H1 (cell line): ENCODE results near the gene TAF4. TPM values are rescaled to one million over a fixed set of nuclear protein-coding genes. Genes with fewer than 3 reads are reported as not detected.

ENCODE experiments used
- CTCF ChIA-PET: fragments of 300-600 bp; sonication (Branson Sonifier 250); formaldehyde crosslinking; loops from one replicate; lab custom pipeline; 2021; ENCODE audit not compliant: partially characterized antibody; lab: Charles Lee
- POLR2A ChIA-PET: fragments of 300-600 bp; sonication (Branson Sonifier 250); formaldehyde crosslinking; loops from one replicate; lab custom pipeline; 2021; ENCODE audit warnings: inconsistent platforms; ENCODE audit not compliant: partially characterized antibody; lab: Charles Lee
- DNase-seq, 2 experiments: peaks; one replicate each; pipeline versions ENCODE4 v3.0.0 to v3.0.0-alpha.2; 2010 to 2022; ENCODE audit warnings: low spot score in 2 of 2, low read depth in 1 of 2, mixed read lengths in 1 of 2
- FAIRE-seq: peaks from 2 replicates; lab custom pipeline; 2011; peaks lifted over from hg19 to GRCh38; lab: Jason Lieb, UNC
- H2AFZ ChIP-seq: 2 replicates; pipeline ENCODE4 v1.8.1; 2012; ENCODE audit warnings: low read length, inconsistent platforms
- H2AK5ac ChIP-seq: 2 replicates; pipeline ENCODE4 v1.6.1; 2013; ENCODE audit warnings: low read depth, low read length
- H2BK120ac ChIP-seq: replicated peaks from 2 replicates; pipeline ENCODE3; 2013; ENCODE audit warnings: low read depth, low read length, inconsistent platforms
- H2BK12ac ChIP-seq: 2 replicates; pipeline ENCODE4 v1.6.1; 2013; ENCODE audit warnings: low read depth, low read length
- H2BK15ac ChIP-seq: 2 replicates; pipeline ENCODE4 v1.6.1; 2013; ENCODE audit warnings: low read length
- H2BK20ac ChIP-seq: 2 replicates; pipeline ENCODE4 v1.6.1; 2013; ENCODE audit warnings: low read length
- H2BK5ac ChIP-seq: 2 replicates; pipeline ENCODE4 v1.6.1; 2013; ENCODE audit warnings: low read depth, low read length
- H3K14ac ChIP-seq: 2 replicates; pipeline ENCODE4 v1.6.1; 2013; ENCODE audit warnings: inconsistent platforms; ENCODE audit not compliant: insufficient read length
- H3K18ac ChIP-seq: 2 replicates; pipeline ENCODE4 v1.6.1; 2013; ENCODE audit warnings: low read length; ENCODE audit errors: extremely low read depth
- H3K23ac ChIP-seq: 2 replicates; pipeline ENCODE4 v1.6.1; 2013; ENCODE audit warnings: inconsistent platforms; ENCODE audit not compliant: insufficient read length
- H3K23me2 ChIP-seq: 2 replicates; pipeline ENCODE4 v1.6.1; 2013; ENCODE audit warnings: low read depth, low read length
- H3K27ac ChIP-seq: 2 replicates; pipeline ENCODE4 v1.6.1; 2011; ENCODE audit warnings: low read depth, low read length, inconsistent platforms
- H3K27me3 ChIP-seq, 4 experiments: replicated peaks in 1 of 4; 1 replicate in 1 of 4; 2 replicates in 3 of 4; pipeline versions ENCODE4 v1.6.1 to v1.8.1; 2011 to 2013; ENCODE audit warnings: low read length in 3 of 4, mild to moderate bottlenecking in 3 of 4, inconsistent platforms in 2 of 4, mixed read lengths in 2 of 4, moderate library complexity in 1 of 4; ENCODE audit not compliant: control insufficient read depth in 3 of 4, insufficient read depth in 3 of 4; ENCODE audit errors: extremely low read depth in 1 of 4
- H3K36me3 ChIP-seq, 4 experiments: 2 replicates each; pipeline versions ENCODE4 v1.6.1 to v1.8.1; 2011 to 2013; ENCODE audit warnings: mild to moderate bottlenecking in 4 of 4, low read length in 3 of 4, moderate library complexity in 2 of 4, control low read depth in 1 of 4, inconsistent platforms in 1 of 4; ENCODE audit not compliant: insufficient read depth in 4 of 4, control insufficient read depth in 2 of 4
- H3K4ac ChIP-seq: replicated peaks from 2 replicates; pipeline ENCODE3; 2013; ENCODE audit warnings: low read length, low read depth, mixed read lengths, inconsistent platforms; ENCODE audit not compliant: insufficient read length
- H3K4me1 ChIP-seq, 4 experiments: replicated peaks in 1 of 4; 1 replicate in 1 of 4; 2 replicates in 3 of 4; pipeline versions ENCODE4 v1.6.1 to v1.8.1; 2011 to 2013; ENCODE audit warnings: low read length in 3 of 4, inconsistent platforms in 2 of 4, mixed read lengths in 1 of 4; ENCODE audit not compliant: insufficient read depth in 4 of 4, control insufficient read depth in 3 of 4
- H3K4me2 ChIP-seq, 2 experiments: 2 replicates each; pipeline versions ENCODE4 v1.6.1 to v1.8.1; 2011 to 2013; ENCODE audit warnings: low read depth in 2 of 2, low read length in 2 of 2, control low read depth in 1 of 2, inconsistent platforms in 1 of 2, mild to moderate bottlenecking in 1 of 2; ENCODE audit not compliant: insufficient read depth in 1 of 2
- H3K4me3 ChIP-seq, 4 experiments: fragments of 200-600, 300-600 bp in 1 of 4; sonication (generic), shearing (Covaris generic), sonication (Bioruptor Twin) in 1 of 4; 2 replicates each; pipeline versions ENCODE4 v1.5.1 to v1.8.1; 2011 to 2016; ENCODE audit warnings: low read length in 4 of 4, low read depth in 3 of 4, control low read depth in 2 of 4, inconsistent platforms in 2 of 4, mild to moderate bottlenecking in 2 of 4, mixed read lengths in 1 of 4, moderate library complexity in 1 of 4; ENCODE audit not compliant: insufficient read depth in 2 of 4; ENCODE audit errors: extremely low read depth in 1 of 4
- H3K56ac ChIP-seq: replicated peaks from 2 replicates; pipeline ENCODE3; 2013; ENCODE audit warnings: low read depth, mild to moderate bottlenecking, mixed read lengths, low read length, inconsistent platforms; ENCODE audit not compliant: insufficient read length
- H3K79me1 ChIP-seq: 2 replicates; pipeline ENCODE4 v1.6.1; 2013; ENCODE audit warnings: low read depth, low read length, control low read depth
- H3K79me2 ChIP-seq, 2 experiments: 2 replicates each; pipeline versions ENCODE4 v1.6.1 to v1.8.1; 2012 to 2013; ENCODE audit warnings: low read length in 2 of 2, mild to moderate bottlenecking in 2 of 2, inconsistent platforms in 1 of 2; ENCODE audit not compliant: insufficient read depth in 2 of 2, control insufficient read depth in 1 of 2
- H3K9ac ChIP-seq, 4 experiments: replicated peaks in 1 of 4; 1 replicate in 1 of 4; 2 replicates in 3 of 4; pipeline versions ENCODE4 v1.6.1 to v1.8.1; 2011 to 2013; ENCODE audit warnings: low read depth in 3 of 4, low read length in 3 of 4, control low read depth in 2 of 4, mild to moderate bottlenecking in 2 of 4, moderate library complexity in 2 of 4, inconsistent platforms in 1 of 4; ENCODE audit errors: extremely low read depth in 1 of 4
- H3K9me3 ChIP-seq, 2 experiments: 2 replicates each; pipeline versions ENCODE4 v1.6.1 to v1.8.1; 2012 to 2013; ENCODE audit warnings: mild to moderate bottlenecking in 2 of 2, moderate library complexity in 2 of 2, control low read depth in 1 of 2, inconsistent platforms in 1 of 2, low read depth in 1 of 2, low read length in 1 of 2, mixed read lengths in 1 of 2; ENCODE audit not compliant: insufficient read depth in 2 of 2
- H4K20me1 ChIP-seq, 2 experiments: replicated peaks in 1 of 2; 2 replicates each; pipeline versions ENCODE3 to v1.8.1; 2011 to 2013; ENCODE audit warnings: inconsistent platforms in 2 of 2, low read length in 2 of 2, mild to moderate bottlenecking in 1 of 2; ENCODE audit not compliant: insufficient read depth in 2 of 2, control insufficient read depth in 1 of 2
- H4K5ac ChIP-seq: 2 replicates; pipeline ENCODE4 v1.6.1; 2013; ENCODE audit warnings: low read length, low read depth, mixed read lengths, inconsistent platforms; ENCODE audit not compliant: insufficient read length
- H4K8ac ChIP-seq: 2 replicates; pipeline ENCODE4 v1.8.0; 2013; ENCODE audit warnings: mild to moderate bottlenecking, moderate library complexity, low read length, inconsistent platforms; ENCODE audit not compliant: insufficient read depth; ENCODE audit errors: extremely low read depth
- H4K91ac ChIP-seq: replicated peaks from 2 replicates; pipeline ENCODE3; 2013; ENCODE audit warnings: low read length, mixed read lengths, inconsistent platforms; ENCODE audit not compliant: insufficient read length
- BACH1 ChIP-seq: IDR thresholded peaks from 2 replicates; pipeline ENCODE4 v1.6.1; 2012; ENCODE audit warnings: low read length, improper control_type of control experiment
- WGBS, 2 experiments: shearing (Covaris generic) in 1 of 2; methylation state at CpG; one replicate each; pipeline versions ENCODE4 v1.1.6 to v1.1.7; 2013 to 2015; ENCODE audit warnings: low lambda C conversion rate in 2 of 2, mixed read lengths in 2 of 2, inconsistent platforms in 1 of 2, low coverage in 1 of 2, missing lambda C conversion rate in 1 of 2; ENCODE audit not compliant: insufficient replicate concordance in 2 of 2, insufficient coverage in 1 of 2, insufficient read length in 1 of 2; ENCODE audit errors: extremely low coverage in 1 of 2, missing lambda C conversion rate in 1 of 2; 5-methylcytosine and 5-hydroxymethylcytosine counted together
- polyA plus RNA-seq, 7 experiments: library from polyadenylated mRNA; depleted of rRNA in 3 of 7; stranded (reverse) in 5 of 7; unstranded in 2 of 7; fragments of >200 nt in 5 of 7; fragments of 200-250 nt in 2 of 7; gene quantifications; 1 replicate in 5 of 7; 2 replicates in 1 of 7; 4 replicates in 1 of 7; pipeline versions ENCODE4 v1.2.1 to v1.2.3, GENCODE V29; 2011 to 2013; ENCODE audit warnings: missing spikeins in 2 of 7, mixed read lengths in 2 of 7
- total RNA-seq: library from RNA; stranded (reverse); fragmentation: NEBNext Ultra II Directional; extraction: Animal tissue kit (Norgen Biotek cat#: 25700); gene quantifications from 2 replicates; pipeline ENCODE4 v1.2.1, GENCODE V29; 2021

The TAF4 gene
- total and polyA plus RNA-seq, 2 of the 8 experiments (the other 6 are each of a cell fraction or from before 2014, with no cell fraction given) = 16.0 to 30.1 TPM

DNA sequence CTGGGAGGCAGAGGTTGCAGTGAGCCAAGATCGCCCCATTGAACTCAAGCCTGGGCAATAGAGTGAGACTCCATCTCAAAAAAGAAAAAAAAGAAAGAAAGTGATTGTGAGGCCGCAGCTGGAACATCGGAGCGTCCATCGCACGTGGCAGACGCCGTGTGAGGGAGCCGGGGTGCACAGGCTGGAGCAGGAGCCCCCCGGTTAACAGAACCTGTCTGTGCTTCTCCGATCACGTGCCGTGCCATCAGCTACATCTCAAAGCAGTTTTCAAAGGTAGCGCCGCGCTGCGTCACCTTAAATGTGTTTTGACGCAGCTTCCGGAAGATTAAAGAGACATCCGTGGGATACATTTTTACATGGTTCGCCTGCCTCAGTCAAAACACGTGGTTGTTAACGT is 138.9 kb downstream of the TAF4 start:
- no peak overlapping the region for H2BK15ac ChIP-seq
- no peak for TF ChIP-seq BACH1

More for the DNA sequence above, 138.9 kb downstream of the TAF4 start:
- H3K27me3 ChIP-seq = peaks cover 0 to 2% (median 0%) of the 10 kb centered on the region in 4 experiments; a peak in 1 of 7 replicates
- H2BK20ac ChIP-seq = no peak overlapping the region
- no peak overlapping the region for H3K4me2 ChIP-seq
- no peak overlapping the region for H2BK120ac ChIP-seq
- H4K20me1 ChIP-seq = peaks cover 0 to 2% of the 10 kb centered on the region in 2 experiments
- H3K4me3 ChIP-seq = no peak overlapping the region
- H3K9ac ChIP-seq = no peak overlapping the region
- H3K56ac ChIP-seq = no peak overlapping the region
- H3K14ac ChIP-seq = no peak overlapping the region
- H3K79me2 ChIP-seq = no peaks in the 10 kb centered on the region
- no peak overlapping the region for H4K91ac ChIP-seq
- no peak overlapping the region for H3K23ac ChIP-seq
- DNase-seq = no peak
- H3K27ac ChIP-seq = no peak overlapping the region
- no peak overlapping the region for H2AFZ ChIP-seq
- no peak overlapping the region for H2AK5ac ChIP-seq
- H2BK12ac ChIP-seq = no peak overlapping the region
- no peak overlapping the region for H3K4ac ChIP-seq
- H4K5ac ChIP-seq = no peak overlapping the region
- no peak overlapping the region for H4K8ac ChIP-seq
- H3K4me1 ChIP-seq = no peaks in the 10 kb centered on the region
- ChIA-PET POLR2A (interaction anchor here (0.7 to 1.6 kb wide), 3 partner anchors 9 to 230 kb away, joined by 3 read pairs; no protein-coding TSS in a partner anchor), CTCF (interaction anchor here (0.8 kb wide), 2 partner anchors 14 to 102 kb away, joined by 3 read pairs; no protein-coding TSS in a partner anchor)
- H2BK5ac ChIP-seq = no peak overlapping the region
- 91% methylated on average over 23 of the region's 23 CpGs; no CpG with 5 or more reads in 1 of the 2 experiments for WGBS, 2 experiments
- no peak for FAIRE-seq
- H3K18ac ChIP-seq = no peak overlapping the region
- H3K36me3 ChIP-seq = no peaks in the 10 kb centered on the region
- no peaks in the 10 kb centered on the region; a peak in 1 of 4 replicates for H3K9me3 ChIP-seq
- H3K79me1 ChIP-seq = no peaks in the 10 kb centered on the region
- H3K23me2 ChIP-seq = no peaks in the 10 kb centered on the region
